ENCODE measurements around the gene PLEKHS1.
A peak's percentile ranks its signal among the peaks of the same experiment; 100 is the strongest.

The PLEKHS1 gene

DNA sequence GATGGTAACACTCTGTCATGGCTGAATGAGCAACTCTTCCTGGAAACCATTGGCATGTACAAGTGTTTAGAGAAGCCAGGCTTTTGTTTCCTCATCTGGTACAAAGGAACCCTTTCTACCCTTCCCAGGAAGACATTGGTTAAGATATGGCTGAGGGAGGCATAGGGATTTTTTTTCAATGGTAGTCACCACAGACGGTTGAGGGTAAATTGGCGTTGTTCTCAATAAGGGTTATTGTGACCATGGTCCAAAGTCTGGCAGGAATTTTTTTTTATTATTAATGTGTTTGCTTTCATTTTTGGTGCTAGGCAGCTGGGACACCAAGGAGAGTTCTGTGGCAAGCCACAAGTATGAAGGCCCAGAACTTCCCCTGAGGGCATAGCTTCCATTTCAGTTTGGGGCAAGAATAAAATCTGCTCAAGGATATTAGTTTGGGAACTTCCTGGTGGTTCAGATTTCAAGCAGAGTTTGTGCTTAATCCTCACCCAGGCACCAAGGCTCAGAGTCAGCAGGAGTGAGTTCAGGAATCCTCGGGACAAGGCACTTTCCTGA lies at the start of gene PLEKHS1:
PLEKHS1 (plus strand) TSS at position 502 of the 552 bp plus-strand sequence. CDS start 3,596 bp downstream, outside the sequence.
- TF ChIP-seq, protein P1, sequence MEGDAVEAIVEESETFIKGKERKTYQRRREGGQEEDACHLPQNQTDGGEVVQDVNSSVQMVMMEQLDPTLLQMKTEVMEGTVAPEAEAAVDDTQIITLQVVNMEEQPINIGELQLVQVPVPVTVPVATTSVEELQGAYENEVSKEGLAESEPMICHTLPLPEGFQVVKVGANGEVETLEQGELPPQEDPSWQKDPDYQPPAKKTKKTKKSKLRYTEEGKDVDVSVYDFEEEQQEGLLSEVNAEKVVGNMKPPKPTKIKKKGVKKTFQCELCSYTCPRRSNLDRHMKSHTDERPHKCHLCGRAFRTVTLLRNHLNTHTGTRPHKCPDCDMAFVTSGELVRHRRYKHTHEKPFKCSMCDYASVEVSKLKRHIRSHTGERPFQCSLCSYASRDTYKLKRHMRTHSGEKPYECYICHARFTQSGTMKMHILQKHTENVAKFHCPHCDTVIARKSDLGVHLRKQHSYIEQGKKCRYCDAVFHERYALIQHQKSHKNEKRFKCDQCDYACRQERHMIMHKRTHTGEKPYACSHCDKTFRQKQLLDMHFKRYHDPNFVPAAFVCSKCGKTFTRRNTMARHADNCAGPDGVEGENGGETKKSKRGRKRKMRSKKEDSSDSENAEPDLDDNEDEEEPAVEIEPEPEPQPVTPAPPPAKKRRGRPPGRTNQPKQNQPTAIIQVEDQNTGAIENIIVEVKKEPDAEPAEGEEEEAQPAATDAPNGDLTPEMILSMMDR (IDR thresholded peaks at IDR 0.05; ENCODE audit: borderline replicate concordance, insufficient read depth, low read depth, low read length): no peak
- no peak within 1 kb of the TSS for H3K4me3 ChIP-seq (ENCODE audit: low read depth, low read length)

DNA sequence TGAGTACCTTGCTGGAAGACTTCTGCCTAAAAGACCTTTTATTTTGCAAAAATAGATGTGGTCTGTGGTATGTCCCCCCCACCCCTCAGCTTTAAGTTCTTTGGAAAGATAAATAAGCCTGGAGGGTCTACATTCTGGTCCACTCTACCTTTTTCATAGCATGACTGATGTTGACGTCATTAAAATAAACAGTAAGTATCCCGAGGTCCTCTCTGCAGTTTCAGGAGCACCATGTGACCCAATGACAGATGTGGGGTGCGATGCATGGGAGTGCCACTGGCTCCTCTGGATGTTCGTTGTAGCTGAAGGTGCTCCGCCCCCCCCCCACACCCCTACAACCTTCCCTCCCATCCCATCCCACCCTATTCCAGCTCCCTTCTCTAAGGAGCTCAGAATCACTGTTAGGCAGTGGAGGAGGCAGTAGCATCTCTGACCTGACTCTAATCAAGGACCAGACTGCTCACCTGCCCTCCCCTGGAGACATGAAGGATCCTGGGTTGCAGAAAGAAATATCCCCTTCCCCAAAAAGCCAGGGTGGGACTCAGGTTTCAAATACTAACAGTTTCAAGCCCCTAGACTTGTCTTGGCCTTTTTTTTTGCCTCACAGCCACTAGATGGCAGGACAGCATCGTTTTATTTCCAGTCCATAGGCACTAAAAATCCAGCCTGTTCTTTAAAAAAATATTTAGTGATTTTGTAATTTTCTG lies 46.7 kb upstream of the PLEKHS1 start:
- TF ChIP-seq, protein P1 (IDR thresholded peaks at IDR 0.05; ENCODE audit: borderline replicate concordance, insufficient read depth, low read depth, low read length): peak; percentile 51; the same call in 1 of the 2 replicates
- H3K4me3 ChIP-seq (ENCODE audit: low read depth, low read length): no peak overlapping the region

DNA sequence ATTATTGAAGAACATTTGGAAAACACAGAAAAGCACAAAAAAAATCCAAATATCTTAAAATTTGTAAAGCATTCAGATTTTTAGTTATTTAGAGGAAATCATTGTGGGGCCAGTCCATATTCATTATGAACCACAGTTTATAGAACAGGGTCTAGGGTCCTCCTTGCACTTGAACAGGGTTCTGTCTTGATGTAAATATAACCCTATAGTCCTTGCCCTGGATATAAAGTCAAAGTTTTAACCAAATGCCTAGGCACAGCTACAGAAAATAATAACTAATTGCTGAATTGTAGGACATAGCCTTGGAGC lies 46.2 kb upstream of the PLEKHS1 start:
- TF ChIP-seq, protein P1 (IDR thresholded peaks at IDR 0.05; ENCODE audit: borderline replicate concordance, insufficient read depth, low read depth, low read length): no peak

DNA sequence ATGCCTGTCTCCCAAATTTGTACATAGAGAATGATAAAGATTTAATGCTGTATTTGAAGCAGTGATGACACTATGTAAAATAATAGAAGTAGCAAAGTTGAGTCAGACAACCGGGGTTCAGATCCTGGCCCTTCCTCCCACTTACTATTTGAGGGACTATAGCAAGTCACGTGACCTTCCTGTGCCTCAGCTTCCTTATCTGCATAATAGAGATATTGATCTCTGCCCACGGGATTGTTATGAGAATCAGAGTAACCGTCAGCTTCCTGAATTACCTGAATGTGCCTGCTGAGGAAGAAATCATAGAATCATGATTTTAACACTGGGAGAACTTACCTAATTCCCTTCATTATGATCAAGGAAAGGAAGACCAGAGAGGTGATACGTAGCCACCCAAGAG lies 44.9 kb upstream of the PLEKHS1 start:
- no peak overlapping the region for H3K4me3 ChIP-seq (ENCODE audit: low read depth, low read length)
- TF ChIP-seq, protein P1 (IDR thresholded peaks at IDR 0.05; ENCODE audit: borderline replicate concordance, insufficient read depth, low read depth, low read length): no peak

More for the DNA sequence above, 46.2 kb upstream of the PLEKHS1 start:
- H3K4me3 ChIP-seq (ENCODE audit: low read depth, low read length): no peak overlapping the region

DNA sequence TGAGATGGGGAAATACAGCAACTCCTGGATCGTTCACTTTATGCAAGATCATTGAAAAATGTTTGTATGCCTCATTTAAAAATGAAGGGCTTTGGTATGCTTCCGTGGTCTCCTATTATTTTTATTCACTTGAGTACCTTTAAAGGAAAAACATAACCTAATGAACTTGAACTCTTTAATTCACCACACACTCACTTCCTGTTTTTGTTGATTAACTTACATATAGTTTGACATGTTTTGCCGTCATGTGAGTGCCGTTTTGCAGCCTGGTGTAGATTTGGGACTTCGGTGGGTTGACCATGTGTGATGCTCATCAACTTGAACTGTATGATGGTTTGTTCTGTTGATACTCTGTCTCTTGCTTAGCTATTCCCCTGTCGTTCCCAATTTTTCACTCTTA lies 42.8 kb upstream of the PLEKHS1 start:
- H3K4me3 ChIP-seq (ENCODE audit: low read depth, low read length): no peak overlapping the region
- TF ChIP-seq, protein P1 (IDR thresholded peaks at IDR 0.05; ENCODE audit: borderline replicate concordance, insufficient read depth, low read depth, low read length): no peak

DNA sequence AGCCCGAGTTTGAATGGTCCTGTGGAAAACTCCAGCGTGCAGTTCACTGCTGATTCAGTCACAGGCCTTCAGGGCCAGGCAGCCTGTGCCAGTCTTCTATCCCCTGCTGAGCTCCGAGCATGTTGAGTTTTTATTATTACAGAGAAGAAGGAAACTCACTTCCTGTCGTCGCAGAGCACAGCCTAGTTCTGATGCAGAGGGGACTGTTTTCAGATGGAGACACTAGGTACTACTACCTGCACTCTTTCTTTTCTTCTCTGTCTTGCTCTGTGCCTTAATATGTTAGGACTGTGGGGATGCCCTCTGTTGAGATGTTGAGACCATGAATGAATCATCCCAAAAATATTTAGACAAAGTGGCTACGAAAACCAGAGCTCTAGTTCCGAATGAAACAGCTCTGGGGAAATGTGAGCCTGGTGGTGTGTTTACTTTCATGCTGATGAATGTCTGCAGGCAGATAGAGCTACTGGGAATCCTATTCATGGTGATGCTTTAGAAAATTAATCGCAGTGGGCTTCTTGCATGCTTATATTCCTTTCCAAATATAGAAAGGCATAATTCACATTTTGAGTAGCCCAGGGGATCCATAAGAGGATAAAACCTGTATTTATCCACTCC lies 42.2 kb upstream of the PLEKHS1 start:
- TF ChIP-seq, protein P1 (IDR thresholded peaks at IDR 0.05; ENCODE audit: borderline replicate concordance, insufficient read depth, low read depth, low read length): no peak
- H3K4me3 ChIP-seq (ENCODE audit: low read depth, low read length): no peak overlapping the region

DNA sequence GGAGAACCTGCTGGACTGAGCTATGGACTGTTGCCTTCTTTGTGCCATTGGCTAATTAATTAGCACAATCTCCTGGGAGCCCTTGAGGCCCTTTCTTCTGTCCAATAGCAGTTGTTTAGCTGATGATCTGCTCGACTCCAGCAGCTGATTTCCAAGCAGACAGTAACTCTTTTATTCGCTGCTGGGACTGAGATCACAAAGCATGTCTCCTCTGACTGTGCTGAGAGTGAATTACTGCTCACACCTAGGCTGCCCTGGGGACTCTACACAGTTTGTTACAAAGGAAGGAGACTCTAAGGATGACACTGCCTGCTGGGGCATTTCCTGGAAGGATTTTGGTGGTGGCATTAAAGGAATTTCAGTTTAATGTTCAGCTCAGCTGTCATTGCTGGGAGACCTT lies 40.3 kb upstream of the PLEKHS1 start:
- no peak overlapping the region for H3K4me3 ChIP-seq (ENCODE audit: low read depth, low read length)

More for the DNA sequence above, 40.3 kb upstream of the PLEKHS1 start:
- TF ChIP-seq, protein P1 (IDR thresholded peaks at IDR 0.05; ENCODE audit: borderline replicate concordance, insufficient read depth, low read depth, low read length): no peak
